HEK293 (cell line): ENCODE results near the gene LRP1B.

Source experiments
- CTCF ChIA-PET: fragments of 350-600 bp; formaldehyde crosslinking; extraction: SDS; loops from one replicate; lab custom pipeline; 2021; ENCODE audit warnings: antibody characterized with exemption; lab: Yijun Ruan, JAX
- POLR2A ChIA-PET: fragments of 300-600 bp; formaldehyde crosslinking; extraction: SDS; loops from one replicate; lab custom pipeline; 2020; ENCODE audit warnings: antibody characterized with exemption, inconsistent platforms; lab: Yijun Ruan, JAX
- H3K27ac ChIP-seq: fragments of 200-500 bp; sonication (Bioruptor generic); 2 replicates; pipeline ENCODE4 v1.5.1; 2014; ENCODE audit warnings: low read depth, low read length, control low read depth, inconsistent platforms; ENCODE audit errors: extremely low read depth
- H3K36me3 ChIP-seq, 2 experiments: fragments of 200-500 bp in 1 of 2; sonication (Bioruptor generic) in 1 of 2; 1 replicate in 1 of 2; 2 replicates in 1 of 2; pipeline ENCODE4 v1.5.1; 2014 to 2017; ENCODE audit warnings: inconsistent platforms in 2 of 2, low read length in 2 of 2; ENCODE audit not compliant: control insufficient read depth in 2 of 2, insufficient read depth in 1 of 2
- H3K4me1 ChIP-seq: fragments of 200-500 bp; sonication (Bioruptor generic); 2 replicates; pipeline ENCODE4 v1.5.1; 2014; ENCODE audit warnings: mild to moderate bottlenecking, low read length, inconsistent platforms; ENCODE audit not compliant: control insufficient read depth, insufficient read depth
- H3K4me3 ChIP-seq: 2 replicates; pipeline ENCODE4 v1.5.1; 2011; ENCODE audit warnings: low read depth, mild to moderate bottlenecking, control low read depth, low read length, moderate library complexity
- H3K9me3 ChIP-seq: fragments of 200-500 bp; sonication (Bioruptor generic); 2 replicates; pipeline ENCODE4 v1.5.1; 2014; ENCODE audit warnings: low read depth, low read length, inconsistent platforms; ENCODE audit not compliant: control insufficient read depth, insufficient read depth
- BCL11B ChIP-seq: fragments of 450-650 bp; formaldehyde crosslinking; IDR thresholded peaks from 2 replicates; pipeline ENCODE4 v1.5.1; 2016; ENCODE audit warnings: low read depth, missing biosample characterization, missing genetic modification characterization
- ELK4 ChIP-seq: IDR thresholded peaks from 2 replicates; pipeline ENCODE4 v1.6.1; 2011; ENCODE audit warnings: mild to moderate bottlenecking, low read depth, low read length, borderline replicate concordance
- GLI2 ChIP-seq: fragments of 450-650 bp; formaldehyde crosslinking; IDR thresholded peaks from 2 replicates; pipeline ENCODE4; 2017; ENCODE audit warnings: missing biosample characterization, missing genetic modification characterization, low read depth, borderline replicate concordance
- TCF7L2 ChIP-seq: IDR thresholded peaks from 2 replicates; pipeline ENCODE4 v1.6.1; 2011; ENCODE audit warnings: low read depth, mild to moderate bottlenecking, inconsistent platforms, low read length, moderate library complexity, borderline replicate concordance
- TRIM28 ChIP-seq: IDR thresholded peaks from 2 replicates; pipeline ENCODE4 v1.6.1; 2011; ENCODE audit warnings: low read length, control low read depth, borderline replicate concordance
- YY2 ChIP-seq: fragments of 450-650 bp; formaldehyde crosslinking; IDR thresholded peaks from 2 replicates; pipeline ENCODE4 v1.5.1; 2016; ENCODE audit warnings: missing biosample characterization, missing genetic modification characterization
- ZBTB20 ChIP-seq: fragments of 450-650 bp; formaldehyde crosslinking; IDR thresholded peaks from 2 replicates; pipeline ENCODE4 v1.5.1; 2016; ENCODE audit warnings: missing biosample characterization, missing genetic modification characterization
- ZFHX2 ChIP-seq: fragments of 450-650 bp; formaldehyde crosslinking; conservative IDR thresholded peaks from 2 replicates; pipeline ENCODE4 v1.5.1; 2016; ENCODE audit warnings: missing biosample characterization, missing genetic modification characterization
- ZIC2 ChIP-seq: fragments of 450-650 bp; formaldehyde crosslinking; IDR thresholded peaks from 2 replicates; pipeline ENCODE4 v1.5.1; 2016; ENCODE audit warnings: missing biosample characterization, missing genetic modification characterization
- ZNF112 ChIP-seq: fragments of 450-650 bp; formaldehyde crosslinking; IDR thresholded peaks from 2 replicates; pipeline ENCODE4 v1.5.0; 2017; ENCODE audit warnings: missing biosample characterization, missing genetic modification characterization
- ZNF146 ChIP-seq: fragments of 450-650 bp; formaldehyde crosslinking; IDR thresholded peaks from 2 replicates; pipeline ENCODE4 v1.5.1; 2016; ENCODE audit warnings: missing biosample characterization, missing genetic modification characterization
- ZNF16 ChIP-seq: fragments of 450-650 bp; formaldehyde crosslinking; IDR thresholded peaks from 2 replicates; pipeline ENCODE4 v1.5.1; 2016; ENCODE audit warnings: low read depth, missing biosample characterization, missing genetic modification characterization
- ZNF24 ChIP-seq: fragments of 450-650 bp; formaldehyde crosslinking; IDR thresholded peaks from 2 replicates; pipeline ENCODE4 v1.5.1; 2016; ENCODE audit warnings: missing biosample characterization, missing genetic modification characterization
- ZNF248 ChIP-seq: fragments of 450-650 bp; formaldehyde crosslinking; IDR thresholded peaks from 2 replicates; pipeline ENCODE4 v1.5.1; 2017; ENCODE audit warnings: missing biosample characterization, missing genetic modification characterization
- ZNF274 ChIP-seq, 2 experiments: fragments of 200-500 bp in 1 of 2; fragments of 450-650 bp in 1 of 2; sonication (Bioruptor generic) in 1 of 2; formaldehyde crosslinking in 1 of 2; IDR thresholded peaks; 2 replicates each; pipeline versions ENCODE4 v1.5.1 to v1.6.1; 2014 to 2016; ENCODE audit warnings: borderline replicate concordance in 1 of 2, inconsistent platforms in 1 of 2, low read length in 1 of 2, missing biosample characterization in 1 of 2, missing genetic modification characterization in 1 of 2
- ZNF416 ChIP-seq: fragments of 450-650 bp; formaldehyde crosslinking; IDR thresholded peaks from 2 replicates; pipeline ENCODE4 v1.5.1; 2016; ENCODE audit warnings: missing biosample characterization, missing genetic modification characterization
- ZNF473 ChIP-seq: fragments of 450-650 bp; formaldehyde crosslinking; IDR thresholded peaks from 2 replicates; pipeline ENCODE4 v1.5.1; 2017; ENCODE audit warnings: missing biosample characterization, missing genetic modification characterization
- ZNF529 ChIP-seq: fragments of 450-650 bp; formaldehyde crosslinking; IDR thresholded peaks from 2 replicates; pipeline ENCODE4 v1.5.1; 2017; ENCODE audit warnings: missing genetic modification characterization, missing biosample characterization; ENCODE audit not compliant: insufficient replicate concordance
- ZNF600 ChIP-seq: fragments of 450-650 bp; formaldehyde crosslinking; IDR thresholded peaks from 2 replicates; pipeline ENCODE4 v1.5.1; 2016; ENCODE audit warnings: missing biosample characterization, missing genetic modification characterization
- ZNF610 ChIP-seq: fragments of 450-650 bp; formaldehyde crosslinking; IDR thresholded peaks from 2 replicates; pipeline ENCODE4 v1.5.1; 2016; ENCODE audit warnings: missing biosample characterization, missing genetic modification characterization, borderline replicate concordance
- ZNF624 ChIP-seq: fragments of 450-650 bp; formaldehyde crosslinking; IDR thresholded peaks from 2 replicates; pipeline ENCODE4 v1.5.1; 2017; ENCODE audit warnings: missing biosample characterization, missing genetic modification characterization
- ZNF629 ChIP-seq: fragments of 450-650 bp; formaldehyde crosslinking; IDR thresholded peaks from 2 replicates; pipeline ENCODE4 v1.5.1; 2017; ENCODE audit warnings: missing biosample characterization, missing genetic modification characterization
- ZNF658 ChIP-seq: fragments of 450-650 bp; formaldehyde crosslinking; IDR thresholded peaks from 2 replicates; pipeline ENCODE4; 2016; ENCODE audit warnings: missing biosample characterization, missing genetic modification characterization
- ZNF704 ChIP-seq: fragments of 450-650 bp; formaldehyde crosslinking; IDR thresholded peaks from 2 replicates; pipeline ENCODE4 v1.5.1; 2016; ENCODE audit warnings: missing biosample characterization, missing genetic modification characterization
- ZNF785 ChIP-seq: fragments of 450-650 bp; formaldehyde crosslinking; IDR thresholded peaks from 2 replicates; pipeline ENCODE4 v1.5.1; 2016; ENCODE audit warnings: missing biosample characterization, missing genetic modification characterization
- ZNF792 ChIP-seq: fragments of 450-650 bp; formaldehyde crosslinking; IDR thresholded peaks from 2 replicates; pipeline ENCODE4 v1.5.1; 2016; ENCODE audit warnings: missing biosample characterization, missing genetic modification characterization
- ZNF830 ChIP-seq: fragments of 450-650 bp; IDR thresholded peaks from 2 replicates; pipeline ENCODE4 v1.5.0; 2018; ENCODE audit warnings: missing biosample characterization, missing genetic modification characterization, low read depth, mild to moderate bottlenecking, moderate library complexity
- TF ChIP-seq, protein P1 (sequence below): fragments of 450-650 bp; formaldehyde crosslinking; IDR thresholded peaks from 2 replicates; pipeline ENCODE4 v1.5.1; 2016; ENCODE audit warnings: missing biosample characterization, missing genetic modification characterization
- TF ChIP-seq, protein P2 (sequence below): fragments of 450-650 bp; formaldehyde crosslinking; conservative IDR thresholded peaks from 2 replicates; pipeline ENCODE4 v1.5.1; 2016; ENCODE audit warnings: low read depth, missing biosample characterization, missing genetic modification characterization
- TF ChIP-seq, protein P3 (sequence below): fragments of 450-650 bp; formaldehyde crosslinking; IDR thresholded peaks from 2 replicates; pipeline ENCODE4 v1.5.1; 2017; ENCODE audit warnings: missing biosample characterization, missing genetic modification characterization

Gene LRP1B

DNA sequence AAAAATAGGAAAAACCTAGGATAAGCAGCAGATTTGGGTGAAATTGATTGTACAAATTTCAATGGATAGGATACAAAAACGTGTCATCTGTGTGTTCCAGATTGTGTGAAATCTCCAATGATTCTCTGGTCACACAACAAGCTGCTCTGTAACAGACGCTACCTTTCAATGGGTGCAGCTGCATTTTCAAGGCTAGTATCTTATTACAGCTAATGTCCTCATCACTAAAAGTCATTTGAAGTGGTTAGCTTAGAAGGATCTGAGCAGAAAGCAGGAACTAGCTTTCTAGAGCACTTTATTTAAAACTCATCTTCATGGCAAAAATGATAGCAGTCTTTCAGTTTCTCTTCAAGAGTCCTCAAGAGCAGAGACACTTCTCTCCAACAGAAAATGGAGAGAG is 364.6 kb downstream of the LRP1B start:
- Histone ChIP-seq H3K4me3 (no peak overlapping the region), H3K4me1 (no peaks in the 10 kb centered on the region), H3K36me3 (no peaks in the 10 kb centered on the region), H3K9me3 (no peaks in the 10 kb centered on the region), H3K27ac (no peak overlapping the region)
- TF ChIP-seq YY2 (tag by site-specific recombination) (no peak), ZNF629 (tag by site-specific recombination) (no peak), TCF7L2 (no peak), ZNF658 (no peak), ZNF24 (tag by site-specific recombination) (no peak), ZIC2 (tag by site-specific recombination) (no peak), ZNF274 (IDR thresholded peaks at IDR 0.05; ENCODE audit: low read length) (no peak), ZNF274 (tag by site-specific recombination; IDR thresholded peaks at IDR 0.05; ENCODE audit: borderline replicate concordance) (no peak), ZNF792 (tag by site-specific recombination) (no peak), TRIM28 (no peak), ZBTB20 (tag by site-specific recombination) (no peak), ZFHX2 (no peak), ZNF704 (tag by site-specific recombination) (no peak), ZNF785 (no peak), ZNF529 (tag by site-specific recombination) (no peak), GLI2 (tag by site-specific recombination) (no peak), ZNF112 (no peak), ZNF600 (no peak)
- TF ChIP-seq, protein P1, sequence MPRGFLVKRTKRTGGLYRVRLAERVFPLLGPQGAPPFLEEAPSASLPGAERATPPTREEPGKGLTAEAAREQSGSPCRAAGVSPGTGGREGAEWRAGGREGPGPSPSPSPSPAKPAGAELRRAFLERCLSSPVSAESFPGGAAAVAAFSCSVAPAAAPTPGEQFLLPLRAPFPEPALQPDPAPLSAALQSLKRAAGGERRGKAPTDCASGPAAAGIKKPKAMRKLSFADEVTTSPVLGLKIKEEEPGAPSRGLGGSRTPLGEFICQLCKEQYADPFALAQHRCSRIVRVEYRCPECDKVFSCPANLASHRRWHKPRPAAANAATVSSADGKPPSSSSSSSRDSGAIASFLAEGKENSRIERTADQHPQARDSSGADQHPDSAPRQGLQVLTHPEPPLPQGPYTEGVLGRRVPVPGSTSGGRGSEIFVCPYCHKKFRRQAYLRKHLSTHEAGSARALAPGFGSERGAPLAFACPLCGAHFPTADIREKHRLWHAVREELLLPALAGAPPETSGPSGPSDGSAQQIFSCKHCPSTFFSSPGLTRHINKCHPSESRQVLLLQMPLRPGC = no peak
- TF ChIP-seq, protein P2, sequence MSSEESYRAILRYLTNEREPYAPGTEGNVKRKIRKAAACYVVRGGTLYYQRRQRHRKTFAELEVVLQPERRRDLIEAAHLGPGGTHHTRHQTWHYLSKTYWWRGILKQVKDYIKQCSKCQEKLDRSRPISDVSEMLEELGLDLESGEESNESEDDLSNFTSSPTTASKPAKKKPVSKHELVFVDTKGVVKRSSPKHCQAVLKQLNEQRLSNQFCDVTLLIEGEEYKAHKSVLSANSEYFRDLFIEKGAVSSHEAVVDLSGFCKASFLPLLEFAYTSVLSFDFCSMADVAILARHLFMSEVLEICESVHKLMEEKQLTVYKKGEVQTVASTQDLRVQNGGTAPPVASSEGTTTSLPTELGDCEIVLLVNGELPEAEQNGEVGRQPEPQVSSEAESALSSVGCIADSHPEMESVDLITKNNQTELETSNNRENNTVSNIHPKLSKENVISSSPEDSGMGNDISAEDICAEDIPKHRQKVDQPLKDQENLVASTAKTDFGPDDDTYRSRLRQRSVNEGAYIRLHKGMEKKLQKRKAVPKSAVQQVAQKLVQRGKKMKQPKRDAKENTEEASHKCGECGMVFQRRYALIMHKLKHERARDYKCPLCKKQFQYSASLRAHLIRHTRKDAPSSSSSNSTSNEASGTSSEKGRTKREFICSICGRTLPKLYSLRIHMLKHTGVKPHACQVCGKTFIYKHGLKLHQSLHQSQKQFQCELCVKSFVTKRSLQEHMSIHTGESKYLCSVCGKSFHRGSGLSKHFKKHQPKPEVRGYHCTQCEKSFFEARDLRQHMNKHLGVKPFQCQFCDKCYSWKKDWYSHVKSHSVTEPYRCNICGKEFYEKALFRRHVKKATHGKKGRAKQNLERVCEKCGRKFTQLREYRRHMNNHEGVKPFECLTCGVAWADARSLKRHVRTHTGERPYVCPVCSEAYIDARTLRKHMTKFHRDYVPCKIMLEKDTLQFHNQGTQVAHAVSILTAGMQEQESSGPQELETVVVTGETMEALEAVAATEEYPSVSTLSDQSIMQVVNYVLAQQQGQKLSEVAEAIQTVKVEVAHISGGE (tag by site-specific recombination) = no peak
- TF ChIP-seq, protein P3, sequence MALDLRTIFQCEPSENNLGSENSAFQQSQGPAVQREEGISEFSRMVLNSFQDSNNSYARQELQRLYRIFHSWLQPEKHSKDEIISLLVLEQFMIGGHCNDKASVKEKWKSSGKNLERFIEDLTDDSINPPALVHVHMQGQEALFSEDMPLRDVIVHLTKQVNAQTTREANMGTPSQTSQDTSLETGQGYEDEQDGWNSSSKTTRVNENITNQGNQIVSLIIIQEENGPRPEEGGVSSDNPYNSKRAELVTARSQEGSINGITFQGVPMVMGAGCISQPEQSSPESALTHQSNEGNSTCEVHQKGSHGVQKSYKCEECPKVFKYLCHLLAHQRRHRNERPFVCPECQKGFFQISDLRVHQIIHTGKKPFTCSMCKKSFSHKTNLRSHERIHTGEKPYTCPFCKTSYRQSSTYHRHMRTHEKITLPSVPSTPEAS (tag by site-specific recombination) = no peak
- CTCF ChIA-PET = no interaction called here
- POLR2A ChIA-PET = no interaction called here

DNA sequence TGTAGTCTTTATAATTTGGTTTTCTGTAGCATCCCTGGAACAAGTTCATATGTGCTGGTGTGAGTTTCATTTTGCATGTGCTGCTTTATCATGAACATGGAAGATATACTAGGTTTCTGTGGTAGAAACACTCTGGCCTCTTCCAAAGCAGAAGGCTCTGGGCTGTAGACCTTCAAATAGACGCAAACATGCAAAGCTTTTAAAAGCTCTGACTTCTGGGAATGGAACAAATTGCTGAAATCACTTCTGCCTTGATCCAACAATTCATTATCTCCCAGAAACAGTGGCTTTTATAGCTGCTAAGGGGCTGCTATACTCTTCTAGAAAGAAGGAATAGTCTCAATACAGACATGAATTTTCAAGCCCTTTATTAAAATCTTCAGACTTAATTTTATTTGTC is 382.2 kb downstream of the LRP1B start:
- POLR2A ChIA-PET = no interaction called here
- CTCF ChIA-PET = interaction anchor here (0.6 kb wide), 1 partner anchor 129 kb away, joined by 3 read pairs; no protein-coding TSS in a partner anchor

More for the DNA sequence above, 382.2 kb downstream of the LRP1B start:
- no peak overlapping the region for H3K4me3 ChIP-seq
- TF ChIP-seq ZNF248 (tag by site-specific recombination) = no peak
- no peak for TF ChIP-seq ZNF416 (tag by site-specific recombination)
- no peak for TF ChIP-seq ZNF830 (tag by site-specific recombination)
- no peak for TF ChIP-seq BCL11B (tag by site-specific recombination)
- TF ChIP-seq ZNF610 (tag by site-specific recombination) = no peak
- TF ChIP-seq ZNF473 (tag by site-specific recombination) = no peak
- TF ChIP-seq ELK4 = no peak
- TF ChIP-seq ZNF16 (tag by site-specific recombination) = no peak
- no peak for TF ChIP-seq ZNF146 (tag by site-specific recombination)
- TF ChIP-seq ZNF624 (tag by site-specific recombination) = no peak
- TF ChIP-seq, all 188 proteins: peak for 0
- Histone ChIP-seq H3K27ac (no peak overlapping the region), H3K9me3 (no peaks in the 10 kb centered on the region), H3K36me3 (no peaks in the 10 kb centered on the region), H3K4me1 (no peaks in the 10 kb centered on the region)
